ENCODE measurements around the gene PRIM1. TPM values are rescaled to one million over a fixed set of nuclear protein-coding genes. Genes with fewer than 3 reads are reported as not detected.

PRIM1 gene
- total and polyA plus RNA-seq, 2 of the 4 experiments (the other 2 are of a cell fraction), result 8.6 to 12.0 TPM

- TF ChIP-seq POLR2A (IDR thresholded peaks at IDR 0.05; ENCODE audit: low read depth, low read length) (no peak), NFE2L2 (IDR thresholded peaks at IDR 0.05; ENCODE audit: low read depth, low read length) (no peak), ELK1 (IDR thresholded peaks at IDR 0.05; ENCODE audit: borderline replicate concordance, low read depth, low read length) (no peak), RFX5 (IDR thresholded peaks at IDR 0.05; ENCODE audit: low read depth, low read length) (no peak), MXI1 (IDR thresholded peaks at IDR 0.05; ENCODE audit: borderline replicate concordance, low read depth, low read length) (no peak), CHD1 (IDR thresholded peaks at IDR 0.05; ENCODE audit: low read depth, low read length) (no peak), CTCF (conservative IDR thresholded peaks at IDR 0.05; ENCODE audit: low read depth, low read length) (no peak), MAZ (IDR thresholded peaks at IDR 0.05; ENCODE audit: borderline replicate concordance, low read depth, low read length) (no peak), BHLHE40 (IDR thresholded peaks at IDR 0.05; ENCODE audit: low read depth, low read length) (no peak), MAFK (IDR thresholded peaks at IDR 0.05; ENCODE audit: low read depth, low read length) (no peak), CEBPB (IDR thresholded peaks at IDR 0.05; ENCODE audit: low read depth, low read length) (no peak), RCOR1 (IDR thresholded peaks at IDR 0.05; ENCODE audit: insufficient replicate concordance, low read length) (no peak), SMC3 (IDR thresholded peaks at IDR 0.05; ENCODE audit: low read depth, low read length) (no peak)
- H2BK120ac ChIP-seq (ENCODE audit: low read depth, low read length), result no peak overlapping the region
- DNase-seq, result no peak
- no TSS peak for BruUV-seq (replicated peaks)
- H3K14ac ChIP-seq (replicated peaks; ENCODE audit: low read depth, low read length), result no peak overlapping the region
- no peak overlapping the region for H3K9ac ChIP-seq (ENCODE audit: low read depth, low read length)
- no peaks in the 10 kb centered on the region for H3K9me3 ChIP-seq (ENCODE audit: control insufficient read depth, insufficient read depth, low read length)
- H3K4me3 ChIP-seq (ENCODE audit: insufficient read depth, low read depth, low read length), result no peak overlapping the region
- peaks cover 70% of the 10 kb centered on the region for H4K20me1 ChIP-seq (ENCODE audit: insufficient read depth, low read length)
- POLR2A ChIA-PET (ENCODE audit: unreplicated experiment), result no interaction called here
- WGBS, 2 experiments (ENCODE audit: extremely low coverage in 2 of 2, insufficient read length in 1 of 2), result no CpG with 5 or more reads among the region's 2 CpGs
- no peak overlapping the region for H4K8ac ChIP-seq (ENCODE audit: low read depth in 2 of 2, low read length in 2 of 2)
- H4K5ac ChIP-seq (ENCODE audit: low read depth, low read length), result no peak overlapping the region
- ATAC-seq (ENCODE audit: low read depth), result no peak
- no peak overlapping the region for H3K18ac ChIP-seq (ENCODE audit: low read depth, low read length)
- no peaks in the 10 kb centered on the region for H3K27me3 ChIP-seq (ENCODE audit: control insufficient read depth, insufficient read depth, low read length)
- peak overlapping the region; percentile 76 for H3K23ac ChIP-seq (ENCODE audit: low read depth, low read length)
- peaks cover 0 to 55% of the 10 kb centered on the region in 2 experiments for H3K79me1 ChIP-seq (ENCODE audit: low read depth in 1 of 2, low read length in 2 of 2)
- H2BK5ac ChIP-seq (ENCODE audit: low read depth, low read length, poor library complexity, severe bottlenecking), result no peak overlapping the region
- H3K27ac ChIP-seq (ENCODE audit: insufficient read depth, low read length), result no peak overlapping the region
- peaks cover 27% of the 10 kb centered on the region for H3K9me1 ChIP-seq (ENCODE audit: insufficient read depth, low read length)
- intact Hi-C loops (cut with micrococcal nuclease), result no loop called here
- H2AFZ ChIP-seq (replicated peaks; ENCODE audit: low read length, poor library complexity), result no peak overlapping the region
- in situ Hi-C loops (cut with MboI; ENCODE audit: low sequenced_read_pairs), result no loop called here
- no peak overlapping the region for H3K56ac ChIP-seq (ENCODE audit: extremely low read depth, insufficient read depth, low read length)
- no peak overlapping the region for H2AK9ac ChIP-seq (replicated peaks; ENCODE audit: low read depth, low read length, poor library complexity)
- H4K91ac ChIP-seq (ENCODE audit: insufficient read depth, low read depth, low read length), result no peak overlapping the region
- CTCF ChIA-PET, result no interaction called here
- peak overlapping the region; percentile 39 for H3K4me2 ChIP-seq (ENCODE audit: low read depth, low read length)
- dilution Hi-C loops (cut with HindIII; ENCODE audit: low sequenced_read_pairs, unreplicated experiment), result no loop called here
- H3K4me1 ChIP-seq (ENCODE audit: control insufficient read depth, insufficient read depth, low read length), result peaks cover 6% of the 10 kb centered on the region
- H2BK15ac ChIP-seq (ENCODE audit: low read depth, low read length), result no peak overlapping the region
- no peak overlapping the region for H2BK20ac ChIP-seq (ENCODE audit: low read depth, low read length)
- H2AK5ac ChIP-seq (ENCODE audit: low read depth, low read length), result no peak overlapping the region
- no peak overlapping the region for H3K4ac ChIP-seq (ENCODE audit: low read depth, low read length)
- H3K36me3 ChIP-seq (ENCODE audit: control insufficient read depth, insufficient read depth, low read length), result peaks cover 33% of the 10 kb centered on the region
Observed at GRCh38 chr12:56721721-56722120, 30.4 kb downstream of the PRIM1 start.

Data from IMR-90 (cell line).